ENCODE results near the gene PACRGL.

DNA sequence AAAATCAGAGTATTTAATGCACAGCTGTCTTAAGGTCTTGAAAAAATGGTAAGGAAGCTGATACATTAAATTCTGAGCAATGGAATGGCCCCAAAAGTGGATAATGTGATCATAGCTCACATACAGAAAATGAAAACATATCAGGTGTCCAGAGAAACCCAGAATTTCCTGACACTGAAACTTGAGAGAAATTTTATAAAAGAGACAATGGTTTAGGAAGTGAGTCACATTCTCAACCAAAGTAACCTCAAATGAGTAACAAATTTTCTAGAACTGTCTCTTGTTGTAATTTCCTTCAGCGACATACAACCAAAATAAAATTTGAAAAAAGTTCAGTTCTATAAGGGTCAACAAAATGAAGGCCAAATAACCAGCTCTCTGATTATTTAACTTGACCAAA lies 37.4 kb upstream of the PACRGL start:
- TF ChIP-seq, protein P1, sequence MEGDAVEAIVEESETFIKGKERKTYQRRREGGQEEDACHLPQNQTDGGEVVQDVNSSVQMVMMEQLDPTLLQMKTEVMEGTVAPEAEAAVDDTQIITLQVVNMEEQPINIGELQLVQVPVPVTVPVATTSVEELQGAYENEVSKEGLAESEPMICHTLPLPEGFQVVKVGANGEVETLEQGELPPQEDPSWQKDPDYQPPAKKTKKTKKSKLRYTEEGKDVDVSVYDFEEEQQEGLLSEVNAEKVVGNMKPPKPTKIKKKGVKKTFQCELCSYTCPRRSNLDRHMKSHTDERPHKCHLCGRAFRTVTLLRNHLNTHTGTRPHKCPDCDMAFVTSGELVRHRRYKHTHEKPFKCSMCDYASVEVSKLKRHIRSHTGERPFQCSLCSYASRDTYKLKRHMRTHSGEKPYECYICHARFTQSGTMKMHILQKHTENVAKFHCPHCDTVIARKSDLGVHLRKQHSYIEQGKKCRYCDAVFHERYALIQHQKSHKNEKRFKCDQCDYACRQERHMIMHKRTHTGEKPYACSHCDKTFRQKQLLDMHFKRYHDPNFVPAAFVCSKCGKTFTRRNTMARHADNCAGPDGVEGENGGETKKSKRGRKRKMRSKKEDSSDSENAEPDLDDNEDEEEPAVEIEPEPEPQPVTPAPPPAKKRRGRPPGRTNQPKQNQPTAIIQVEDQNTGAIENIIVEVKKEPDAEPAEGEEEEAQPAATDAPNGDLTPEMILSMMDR (IDR thresholded peaks at IDR 0.05) = no peak
- no peak for TF ChIP-seq EP300 (IDR thresholded peaks at IDR 0.05)
- TF ChIP-seq POLR2A (IDR thresholded peaks at IDR 0.05) = no peak
